GM23248 (cell line): ENCODE results near the gene AFF3.

ENCODE experiments used
- EZH2 ChIP-seq: fragments of 200-600 bp; sonication (generic); IDR thresholded peaks from 2 replicates; pipeline ENCODE4 v1.6.1; 2018; ENCODE audit warnings: antibody characterized with exemption, mild to moderate bottlenecking; ENCODE audit not compliant: insufficient read depth, poor library complexity, severe bottlenecking
- EZH2phosphoT487 ChIP-seq: fragments of 200-600 bp; sonication (generic); IDR thresholded peaks from 2 replicates; pipeline ENCODE4 v1.6.1; 2018; ENCODE audit warnings: antibody characterized with exemption, moderate library complexity, mild to moderate bottlenecking, low read depth; ENCODE audit not compliant: insufficient read depth

DNA sequence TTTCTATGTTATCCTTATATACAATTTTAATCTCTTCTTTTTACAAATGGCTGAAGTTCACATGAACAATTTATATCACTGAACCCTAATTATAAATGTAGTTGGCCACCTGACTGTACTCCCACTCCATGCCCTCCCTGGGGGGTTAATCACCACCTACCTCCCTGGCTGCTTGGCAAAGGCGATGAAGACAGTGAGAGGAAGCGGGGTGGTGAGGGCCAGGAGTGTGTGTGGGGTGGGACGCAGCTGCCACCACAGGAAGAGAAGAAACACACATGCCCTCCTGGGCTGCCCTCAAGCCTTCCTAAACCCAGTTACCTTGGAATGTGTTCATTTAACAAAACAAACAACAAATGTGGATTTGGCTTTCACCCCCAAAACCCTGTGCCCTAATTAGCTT lies 565.6 kb downstream of the AFF3 start:
- no peak for TF ChIP-seq EZH2phosphoT487
- TF ChIP-seq EZH2 = no peak
